Measurements from ENCODE around the gene FXYD1. TPM values are rescaled to one million over a fixed set of nuclear protein-coding genes. Genes with fewer than 3 reads are reported as not detected.
"Not testable (repeated sequence)": the region's sequence is repeated elsewhere in the genome, so short reads cannot be mapped to it uniquely, and the experiment has no call there.

FXYD1 gene
- polyA plus RNA-seq, 2 donors = 13.2 to 21.4 TPM

GRCh38 chr19:35146746-35147459, 8.3 kb downstream of the FXYD1 start:
- WGBS, 2 donors = 73 to 74% methylated on average over 7 of the region's 7 CpGs
- Histone ChIP-seq H3K4me3 (ENCODE audit: low read depth in 1 of 2, low read length in 2 of 2) (no peak overlapping the region), H3K36me3 (ENCODE audit: control insufficient read depth in 2 of 2, insufficient read depth in 2 of 2, low read length in 1 of 2) (no peaks in the 10 kb centered on the region), H3K27me3 (ENCODE audit: control insufficient read depth in 1 of 2, insufficient read depth in 2 of 2, low read length in 2 of 2) (no peaks in the 10 kb centered on the region), H3K27ac (ENCODE audit: low read depth in 2 of 2, low read length in 1 of 2) (no peak overlapping the region), H3K4me1 (ENCODE audit: control insufficient read depth in 2 of 2, insufficient read depth in 2 of 2, low read length in 1 of 2) (peaks cover 0 to 3% of the 10 kb centered on the region in 2 donors), H3K9me3 (ENCODE audit: control insufficient read depth in 2 of 2, insufficient read depth in 1 of 2, low read depth in 1 of 2, low read length in 1 of 2) (no peaks in the 10 kb centered on the region)

GRCh38 chr19:35149463-35149862, 10.8 kb downstream of the FXYD1 start:
- Histone ChIP-seq H3K9me3 (ENCODE audit: control insufficient read depth in 2 of 2, insufficient read depth in 1 of 2, low read depth in 1 of 2, low read length in 1 of 2) (no peaks in the 10 kb centered on the region), H3K27me3 (ENCODE audit: control insufficient read depth in 1 of 2, insufficient read depth in 2 of 2, low read length in 2 of 2) (no peaks in the 10 kb centered on the region), H3K4me3 (ENCODE audit: low read depth in 1 of 2, low read length in 2 of 2) (no peak overlapping the region), H3K4me1 (ENCODE audit: control insufficient read depth in 2 of 2, insufficient read depth in 2 of 2, low read length in 1 of 2) (peaks cover 0 to 2% of the 10 kb centered on the region in 2 donors), H3K36me3 (ENCODE audit: control insufficient read depth in 2 of 2, insufficient read depth in 2 of 2, low read length in 1 of 2) (no peaks in the 10 kb centered on the region), H3K27ac (ENCODE audit: low read depth in 2 of 2, low read length in 1 of 2) (no peak overlapping the region)
- WGBS, 2 donors = 86 to 91% methylated on average over 3 of the region's 3 CpGs

GRCh38 chr19:35150445-35150844, 11.8 kb downstream of the FXYD1 start:
- Histone ChIP-seq H3K9me3 (ENCODE audit: control insufficient read depth in 2 of 2, insufficient read depth in 1 of 2, low read depth in 1 of 2, low read length in 1 of 2) (no peaks in the 10 kb centered on the region), H3K36me3 (ENCODE audit: control insufficient read depth in 2 of 2, insufficient read depth in 2 of 2, low read length in 1 of 2) (no peaks in the 10 kb centered on the region), H3K27me3 (ENCODE audit: control insufficient read depth in 1 of 2, insufficient read depth in 2 of 2, low read length in 2 of 2) (no peaks in the 10 kb centered on the region), H3K4me3 (ENCODE audit: low read depth in 1 of 2, low read length in 2 of 2) (no peak overlapping the region), H3K27ac (ENCODE audit: low read depth in 2 of 2, low read length in 1 of 2) (no peak overlapping the region), H3K4me1 (ENCODE audit: control insufficient read depth in 2 of 2, insufficient read depth in 2 of 2, low read length in 1 of 2) (peaks cover 0 to 6% of the 10 kb centered on the region in 2 donors)
- WGBS, 2 donors = 69 to 73% methylated on average over 2 of the region's 2 CpGs

GRCh38 chr19:35151273-35152065, 12.8 kb downstream of the FXYD1 start:
- Histone ChIP-seq H3K27me3 (ENCODE audit: control insufficient read depth in 1 of 2, insufficient read depth in 2 of 2, low read length in 2 of 2) (no peaks in the 10 kb centered on the region), H3K9me3 (ENCODE audit: control insufficient read depth in 2 of 2, insufficient read depth in 1 of 2, low read depth in 1 of 2, low read length in 1 of 2) (no peaks in the 10 kb centered on the region), H3K4me3 (ENCODE audit: low read depth in 1 of 2, low read length in 2 of 2) (no peak overlapping the region), H3K4me1 (ENCODE audit: control insufficient read depth in 2 of 2, insufficient read depth in 2 of 2, low read length in 1 of 2) (peaks cover 0 to 6% of the 10 kb centered on the region in 2 donors), H3K36me3 (ENCODE audit: control insufficient read depth in 2 of 2, insufficient read depth in 2 of 2, low read length in 1 of 2) (no peaks in the 10 kb centered on the region), H3K27ac (ENCODE audit: low read depth in 2 of 2, low read length in 1 of 2) (no peak overlapping the region)
- 87 to 89% methylated on average over 20 of the region's 20 CpGs for WGBS, 2 donors

- H3K36me3 ChIP-seq (ENCODE audit: control insufficient read depth in 2 of 2, insufficient read depth in 2 of 2, low read length in 1 of 2); H3K4me1 ChIP-seq (ENCODE audit: control insufficient read depth in 2 of 2, insufficient read depth in 2 of 2, low read length in 1 of 2); H3K9me3 ChIP-seq (ENCODE audit: control insufficient read depth in 2 of 2, insufficient read depth in 1 of 2, low read depth in 1 of 2, low read length in 1 of 2); H3K27me3 ChIP-seq (ENCODE audit: control insufficient read depth in 1 of 2, insufficient read depth in 2 of 2, low read length in 2 of 2); H3K27ac ChIP-seq (ENCODE audit: low read depth in 2 of 2, low read length in 1 of 2); H3K4me3 ChIP-seq (ENCODE audit: low read depth in 1 of 2, low read length in 2 of 2): not testable (repeated sequence)
- WGBS, 2 donors = 58 to 61% methylated on average over 10 of the region's 10 CpGs
These were observed 14.5 kb downstream of the FXYD1 start for GRCh38 chr19:35153129-35153522.

- Histone ChIP-seq H3K27ac (ENCODE audit: low read depth in 2 of 2, low read length in 1 of 2) (peak overlapping the region; percentile 35 to 47), H3K4me3 (ENCODE audit: low read depth in 1 of 2, low read length in 2 of 2) (peak overlapping the region; percentile 66 to 80), H3K4me1 (ENCODE audit: control insufficient read depth in 2 of 2, insufficient read depth in 2 of 2, low read length in 1 of 2) (peaks cover 0 to 6% of the 10 kb centered on the region in 2 donors), H3K36me3 (ENCODE audit: control insufficient read depth in 2 of 2, insufficient read depth in 2 of 2, low read length in 1 of 2) (no peaks in the 10 kb centered on the region), H3K9me3 (ENCODE audit: control insufficient read depth in 2 of 2, insufficient read depth in 1 of 2, low read depth in 1 of 2, low read length in 1 of 2) (peaks cover 0 to 2% of the 10 kb centered on the region in 2 donors), H3K27me3 (ENCODE audit: control insufficient read depth in 1 of 2, insufficient read depth in 2 of 2, low read length in 2 of 2) (no peaks in the 10 kb centered on the region)
- 1% methylated on average over 36 of the region's 36 CpGs for WGBS, 2 donors
These were observed 15.3 kb downstream of the FXYD1 start for GRCh38 chr19:35153701-35154524.

- Histone ChIP-seq H3K9me3 (ENCODE audit: control insufficient read depth in 2 of 2, insufficient read depth in 1 of 2, low read depth in 1 of 2, low read length in 1 of 2) (peaks cover 0 to 2% of the 10 kb centered on the region in 2 donors), H3K27me3 (ENCODE audit: control insufficient read depth in 1 of 2, insufficient read depth in 2 of 2, low read length in 2 of 2) (no peaks in the 10 kb centered on the region), H3K4me1 (ENCODE audit: control insufficient read depth in 2 of 2, insufficient read depth in 2 of 2, low read length in 1 of 2) (peaks cover 0 to 6% of the 10 kb centered on the region in 2 donors), H3K4me3 (ENCODE audit: low read depth in 1 of 2, low read length in 2 of 2) (peak within 1 kb of the TSS; percentile 66 to 80), H3K36me3 (ENCODE audit: control insufficient read depth in 2 of 2, insufficient read depth in 2 of 2, low read length in 1 of 2) (peaks cover 0 to 3% of the 10 kb centered on the region in 2 donors), H3K27ac (ENCODE audit: low read depth in 2 of 2, low read length in 1 of 2) (peak within 1 kb of the TSS; percentile 47 to 77)
- 1% methylated on average over 46 to 49 of the region's 49 CpGs for WGBS, 2 donors
These were observed 16.1 kb downstream of the FXYD1 start, which contains the start of gene FXYD5 for GRCh38 chr19:35154525-35155406. Gene FXYD5 (plus strand): TSS chr19:35154735. CDS start chr19:35155551, 816 bp downstream.

GRCh38 chr19:35155441-35155840, 16.8 kb downstream of the FXYD1 start:
- H3K27me3 ChIP-seq (ENCODE audit: control insufficient read depth in 1 of 2, insufficient read depth in 2 of 2, low read length in 2 of 2) = no peaks in the 10 kb centered on the region
- H3K4me1 ChIP-seq (ENCODE audit: control insufficient read depth in 2 of 2, insufficient read depth in 2 of 2, low read length in 1 of 2) = peaks cover 0 to 6% of the 10 kb centered on the region in 2 donors
- peaks cover 0 to 3% of the 10 kb centered on the region in 2 donors for H3K36me3 ChIP-seq (ENCODE audit: control insufficient read depth in 2 of 2, insufficient read depth in 2 of 2, low read length in 1 of 2)
- H3K27ac ChIP-seq (ENCODE audit: low read depth in 2 of 2, low read length in 1 of 2) = peak overlapping the region; percentile 47 to 77
- H3K9me3 ChIP-seq (ENCODE audit: control insufficient read depth in 2 of 2, insufficient read depth in 1 of 2, low read depth in 1 of 2, low read length in 1 of 2) = peaks cover 0 to 2% of the 10 kb centered on the region in 2 donors
- H3K4me3 ChIP-seq (ENCODE audit: low read depth in 1 of 2, low read length in 2 of 2) = peak overlapping the region; percentile 66 to 80
- 17 to 19% methylated on average over 16 to 17 of the region's 17 CpGs for WGBS, 2 donors
